Fibroblast of peridontal ligament (primary cell): ENCODE data around the gene ALOX15B.
"Not testable (repeated sequence)": the region's sequence is repeated elsewhere in the genome, so short reads cannot be mapped to it uniquely, and the experiment has no call there.

Source experiments
- DNase-seq: peaks from one replicate; pipeline ENCODE4 v3.0.0-alpha.2; 2010; ENCODE audit errors: extremely low read depth

ALOX15B gene

GRCh38 chr17:8013731-8014557, 24.9 kb upstream of the ALOX15B start:
- DNase-seq, result no peak

GRCh38 chr17:8014558-8014850, 24.4 kb upstream of the ALOX15B start:
- no peak for DNase-seq

- DNase-seq, result no peak
Measured at GRCh38 chr17:8015236-8015956, 23.5 kb upstream of the ALOX15B start.

- no peak for DNase-seq
Measured at GRCh38 chr17:8015957-8016631, 22.8 kb upstream of the ALOX15B start.

GRCh38 chr17:8016632-8017424, 22.0 kb upstream of the ALOX15B start:
- DNase-seq, result peak; percentile 11

GRCh38 chr17:8018436-8018835, 20.4 kb upstream of the ALOX15B start:
- no peak for DNase-seq

- DNase-seq, result no peak
Measured at GRCh38 chr17:8019166-8019565, 19.7 kb upstream of the ALOX15B start.

GRCh38 chr17:8019665-8020650, 18.9 kb upstream of the ALOX15B start:
- DNase-seq, result no peak

GRCh38 chr17:8020776-8021564, 17.9 kb upstream of the ALOX15B start:
- DNase-seq, result no peak

- DNase-seq, result no peak
Measured at GRCh38 chr17:8021565-8022359, 17.1 kb upstream of the ALOX15B start.

- DNase-seq, result no peak
Measured at GRCh38 chr17:8022360-8023003, 16.4 kb upstream of the ALOX15B start.

GRCh38 chr17:8024161-8024560, 14.7 kb upstream of the ALOX15B start:
- not testable (repeated sequence) for DNase-seq

GRCh38 chr17:8025176-8025911, 13.5 kb upstream of the ALOX15B start:
- no peak for DNase-seq

GRCh38 chr17:8029121-8029520, 9.7 kb upstream of the ALOX15B start:
- DNase-seq, result peak; percentile 7

- no peak for DNase-seq
Measured at GRCh38 chr17:8031261-8031661, 7.6 kb upstream of the ALOX15B start.

GRCh38 chr17:8031950-8032349, 6.9 kb upstream of the ALOX15B start:
- DNase-seq, result no peak

GRCh38 chr17:8032442-8032841, 6.4 kb upstream of the ALOX15B start:
- no peak for DNase-seq

- DNase-seq, result no peak
Measured at GRCh38 chr17:8039611-8040168, 831 bp downstream of the ALOX15B start.
